Activated naive CD8-positive, alpha-beta T cell (primary cell): ENCODE measurements around the gene SGK2.
"Not testable (repeated sequence)": the region's sequence is repeated elsewhere in the genome, so short reads cannot be mapped to it uniquely, and the experiment has no call there.

Experiments used
- H3K27ac Mint-ChIP-seq: one replicate; pipeline ENCODE4 v1.8.0; 2021; ENCODE audit warnings: mixed read lengths
- H3K27me3 Mint-ChIP-seq: one replicate; pipeline ENCODE4 v1.8.0; 2021; ENCODE audit warnings: mixed read lengths
- H3K36me3 Mint-ChIP-seq: one replicate; pipeline ENCODE4 v1.8.0; 2021; ENCODE audit warnings: mixed read lengths
- H3K4me1 Mint-ChIP-seq: one replicate; pipeline ENCODE4 v1.8.0; 2021; ENCODE audit warnings: low read depth, mixed read lengths
- H3K4me3 Mint-ChIP-seq: one replicate; pipeline ENCODE4 v1.8.0; 2021; ENCODE audit warnings: mild to moderate bottlenecking, mixed read lengths
- H3K9me3 Mint-ChIP-seq: one replicate; pipeline ENCODE4 v1.8.0; 2021; ENCODE audit warnings: low read depth, mixed read lengths

The SGK2 gene

DNA sequence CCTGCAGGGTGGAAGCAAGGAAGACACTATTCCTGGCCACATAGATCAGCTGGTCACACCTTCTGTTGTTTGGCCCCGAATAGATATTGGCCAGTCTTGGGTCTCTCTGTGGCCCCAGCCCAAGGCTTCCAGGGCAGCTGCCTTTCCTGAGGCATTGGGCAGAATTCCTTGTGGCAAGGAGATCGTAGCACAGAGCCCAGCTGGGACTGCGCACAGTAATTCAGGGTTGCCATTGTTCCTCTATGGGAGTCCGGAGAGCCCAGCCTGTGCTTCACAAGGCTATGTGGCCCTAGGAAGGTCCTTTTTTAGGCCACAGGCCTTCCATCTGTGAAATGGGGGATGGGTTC is 6.9 kb downstream of the SGK2 start:
- Mint-ChIP-seq H3K9me3 (no peaks in the 10 kb centered on the region), H3K27ac (no peak overlapping the region), H3K36me3 (no peaks in the 10 kb centered on the region), H3K4me1 (no peaks in the 10 kb centered on the region), H3K27me3 (no peaks in the 10 kb centered on the region), H3K4me3 (no peak overlapping the region)

DNA sequence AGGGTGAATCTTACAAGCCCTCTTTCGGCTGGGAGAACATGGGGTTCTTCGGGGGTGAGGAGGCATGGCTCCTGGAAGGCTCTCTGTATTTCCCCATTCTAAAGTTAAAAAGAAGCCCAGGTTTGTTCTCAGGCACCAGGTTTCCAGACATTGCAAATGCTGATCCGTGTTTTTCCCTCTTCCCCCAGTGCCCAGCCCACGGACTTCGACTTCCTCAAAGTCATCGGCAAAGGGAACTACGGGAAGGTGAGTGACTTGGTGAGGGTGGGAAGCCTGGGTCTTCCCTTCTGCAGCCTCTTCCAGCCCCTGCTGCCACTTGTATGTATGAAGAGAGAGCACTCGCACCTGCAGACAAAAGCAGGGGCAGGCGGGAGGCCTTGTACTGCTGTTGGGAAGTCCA is 8.7 kb downstream of the SGK2 start:
- no peaks in the 10 kb centered on the region for H3K36me3 Mint-ChIP-seq
- H3K27me3 Mint-ChIP-seq = no peaks in the 10 kb centered on the region
- H3K4me3 Mint-ChIP-seq = no peak overlapping the region
- no peak overlapping the region for H3K27ac Mint-ChIP-seq
- no peaks in the 10 kb centered on the region for H3K4me1 Mint-ChIP-seq
- H3K9me3 Mint-ChIP-seq = no peaks in the 10 kb centered on the region

DNA sequence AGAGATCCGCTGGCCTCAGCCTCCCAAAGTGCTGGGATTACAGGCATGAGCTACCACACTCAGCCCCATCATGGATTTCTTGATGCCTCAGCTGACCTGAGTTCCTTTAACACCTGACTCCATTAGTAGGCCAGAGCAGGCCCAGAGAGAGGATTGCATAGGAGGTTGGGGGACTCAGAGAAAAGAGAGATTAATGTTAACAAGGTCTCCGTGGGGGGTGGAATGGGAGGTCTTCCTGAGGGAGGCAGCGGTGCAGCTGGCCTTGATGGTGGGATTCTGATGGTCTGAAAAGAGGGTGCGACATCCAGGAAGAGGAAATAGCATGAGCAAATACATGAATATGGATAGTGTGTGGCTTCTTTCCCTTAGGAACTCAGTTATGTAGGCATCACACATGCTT is 9.9 kb downstream of the SGK2 start:
- no peak overlapping the region for H3K4me3 Mint-ChIP-seq
- no peaks in the 10 kb centered on the region for H3K4me1 Mint-ChIP-seq
- no peaks in the 10 kb centered on the region for H3K36me3 Mint-ChIP-seq
- H3K27me3 Mint-ChIP-seq = no peaks in the 10 kb centered on the region
- H3K27ac Mint-ChIP-seq = no peak overlapping the region
- no peaks in the 10 kb centered on the region for H3K9me3 Mint-ChIP-seq

DNA sequence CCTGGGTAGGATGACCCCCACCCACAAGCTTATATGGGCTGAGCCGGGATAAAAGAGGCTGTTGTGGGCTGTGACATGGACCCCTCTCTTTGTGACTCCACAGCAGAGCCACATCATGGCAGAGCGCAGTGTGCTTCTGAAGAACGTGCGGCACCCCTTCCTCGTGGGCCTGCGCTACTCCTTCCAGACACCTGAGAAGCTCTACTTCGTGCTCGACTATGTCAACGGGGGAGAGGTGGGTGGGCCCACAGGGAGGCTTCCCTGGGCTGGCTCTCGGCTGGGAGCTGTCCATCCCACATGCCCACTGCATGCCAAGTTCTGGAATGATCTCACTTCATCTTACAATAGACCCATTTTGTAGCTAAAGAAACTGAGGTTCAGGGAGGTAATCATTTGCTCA is 10.5 kb downstream of the SGK2 start:
- no peak overlapping the region for H3K4me3 Mint-ChIP-seq
- H3K4me1 Mint-ChIP-seq = no peaks in the 10 kb centered on the region
- H3K27ac Mint-ChIP-seq = no peak overlapping the region
- no peaks in the 10 kb centered on the region for H3K36me3 Mint-ChIP-seq
- H3K9me3 Mint-ChIP-seq = no peaks in the 10 kb centered on the region
- no peaks in the 10 kb centered on the region for H3K27me3 Mint-ChIP-seq

DNA sequence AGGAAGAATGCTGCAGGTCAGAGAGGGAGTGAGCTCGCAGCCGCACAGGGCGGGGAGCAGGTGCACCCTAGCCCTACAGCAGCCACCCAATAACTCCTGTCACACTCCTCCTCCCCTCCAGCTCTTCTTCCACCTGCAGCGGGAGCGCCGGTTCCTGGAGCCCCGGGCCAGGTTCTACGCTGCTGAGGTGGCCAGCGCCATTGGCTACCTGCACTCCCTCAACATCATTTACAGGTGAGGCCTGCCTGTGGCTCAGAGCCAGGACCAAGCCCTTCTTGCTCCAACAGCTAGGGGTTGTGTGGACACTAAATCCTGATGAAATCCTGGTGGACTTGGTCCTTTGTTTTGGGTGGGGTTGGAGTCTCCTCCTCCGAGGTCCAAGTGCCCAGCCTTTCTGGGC is 11.7 kb downstream of the SGK2 start:
- Mint-ChIP-seq H3K27me3 (no peaks in the 10 kb centered on the region), H3K27ac (no peak overlapping the region), H3K4me1 (no peaks in the 10 kb centered on the region), H3K4me3 (no peak overlapping the region), H3K9me3 (no peaks in the 10 kb centered on the region), H3K36me3 (no peaks in the 10 kb centered on the region)

DNA sequence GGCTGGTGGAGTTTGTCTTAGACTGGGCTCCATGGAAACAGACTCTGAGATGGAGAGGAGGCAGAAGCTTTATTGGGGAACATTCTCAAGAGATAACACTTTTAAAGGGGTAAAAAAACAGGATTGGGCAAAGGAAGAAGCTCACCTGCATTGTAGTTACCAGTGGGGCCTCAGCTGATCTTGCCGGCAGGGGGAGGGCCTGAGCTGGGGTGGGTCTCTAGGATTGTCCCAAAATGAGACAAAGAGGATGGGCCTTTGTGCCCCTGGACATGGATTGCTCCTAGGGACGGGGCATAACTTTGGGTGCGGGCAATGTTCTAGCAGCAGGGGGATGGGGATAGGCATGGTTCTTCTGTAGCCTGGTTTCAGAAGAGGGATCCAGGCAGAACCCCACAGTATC is 12.5 kb downstream of the SGK2 start:
- no peak overlapping the region for H3K4me3 Mint-ChIP-seq
- H3K9me3 Mint-ChIP-seq = no peaks in the 10 kb centered on the region
- H3K27ac Mint-ChIP-seq = no peak overlapping the region

DNA sequence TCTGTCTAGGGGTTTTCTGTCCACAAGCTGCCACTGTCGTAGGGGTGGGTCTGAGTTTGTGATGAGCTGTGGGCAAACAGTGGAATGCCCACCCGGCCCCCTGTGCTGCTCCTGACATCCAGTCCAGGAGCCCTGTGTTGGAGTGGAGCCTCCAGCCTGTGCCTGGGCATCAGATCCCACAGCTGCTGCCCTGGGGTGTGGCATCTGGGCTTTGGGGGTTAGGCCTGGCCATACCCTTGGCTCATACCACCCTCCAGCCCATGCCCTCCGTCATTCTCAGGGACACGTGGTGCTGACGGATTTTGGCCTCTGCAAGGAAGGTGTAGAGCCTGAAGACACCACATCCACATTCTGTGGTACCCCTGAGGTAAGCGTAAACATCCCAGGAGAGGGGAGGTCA is 12.9 kb downstream of the SGK2 start:
- Mint-ChIP-seq H3K9me3 (no peaks in the 10 kb centered on the region), H3K27ac (no peak overlapping the region), H3K27me3 (no peaks in the 10 kb centered on the region), H3K4me3 (no peak overlapping the region), H3K36me3 (no peaks in the 10 kb centered on the region), H3K4me1 (no peaks in the 10 kb centered on the region)

More for the DNA sequence above, 12.5 kb downstream of the SGK2 start:
- Mint-ChIP-seq H3K36me3 (no peaks in the 10 kb centered on the region), H3K4me1 (no peaks in the 10 kb centered on the region), H3K27me3 (no peaks in the 10 kb centered on the region)

DNA sequence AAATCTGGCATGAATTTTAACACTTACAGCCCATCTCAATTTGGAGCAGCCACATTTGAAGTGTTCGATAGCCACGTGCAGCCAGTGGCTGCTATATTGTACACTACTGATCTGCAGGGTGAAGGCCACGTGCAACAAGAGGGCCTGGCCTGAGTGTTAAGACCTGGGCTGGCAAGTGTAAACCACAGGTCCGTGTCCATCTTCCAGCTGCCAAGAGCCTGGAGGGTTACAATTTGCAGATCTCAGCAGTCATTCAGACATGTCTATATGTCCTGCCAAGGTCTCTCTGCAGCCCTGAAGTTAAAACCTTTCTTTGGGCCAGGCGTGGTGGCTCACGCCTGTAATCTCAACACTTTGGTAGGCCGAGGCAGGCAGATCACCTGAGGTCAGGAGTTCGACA is 14.1 kb downstream of the SGK2 start:
- Mint-ChIP-seq H3K27ac (no peak overlapping the region), H3K9me3 (no peaks in the 10 kb centered on the region), H3K4me3 (no peak overlapping the region), H3K27me3 (no peaks in the 10 kb centered on the region), H3K4me1 (no peaks in the 10 kb centered on the region), H3K36me3 (no peaks in the 10 kb centered on the region)

DNA sequence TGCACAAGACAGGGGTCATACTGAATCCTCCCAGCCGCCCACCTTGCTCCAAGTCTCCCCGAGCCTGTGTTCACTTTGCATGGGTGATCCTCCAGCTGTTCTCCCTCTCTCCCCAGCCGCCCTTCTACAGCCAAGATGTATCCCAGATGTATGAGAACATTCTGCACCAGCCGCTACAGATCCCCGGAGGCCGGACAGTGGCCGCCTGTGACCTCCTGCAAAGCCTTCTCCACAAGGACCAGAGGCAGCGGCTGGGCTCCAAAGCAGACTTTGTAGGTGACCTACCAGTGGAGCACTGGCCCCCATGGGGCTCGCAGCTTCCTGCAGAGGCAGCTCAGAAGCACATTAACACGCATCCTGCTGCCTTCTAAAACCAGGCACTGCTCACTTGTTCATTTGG is 17.3 kb downstream of the SGK2 start:
- H3K27me3 Mint-ChIP-seq = no peaks in the 10 kb centered on the region
- no peaks in the 10 kb centered on the region for H3K4me1 Mint-ChIP-seq
- H3K9me3 Mint-ChIP-seq = no peaks in the 10 kb centered on the region
- H3K36me3 Mint-ChIP-seq = no peaks in the 10 kb centered on the region
- H3K27ac Mint-ChIP-seq = no peak overlapping the region
- no peak overlapping the region for H3K4me3 Mint-ChIP-seq

DNA sequence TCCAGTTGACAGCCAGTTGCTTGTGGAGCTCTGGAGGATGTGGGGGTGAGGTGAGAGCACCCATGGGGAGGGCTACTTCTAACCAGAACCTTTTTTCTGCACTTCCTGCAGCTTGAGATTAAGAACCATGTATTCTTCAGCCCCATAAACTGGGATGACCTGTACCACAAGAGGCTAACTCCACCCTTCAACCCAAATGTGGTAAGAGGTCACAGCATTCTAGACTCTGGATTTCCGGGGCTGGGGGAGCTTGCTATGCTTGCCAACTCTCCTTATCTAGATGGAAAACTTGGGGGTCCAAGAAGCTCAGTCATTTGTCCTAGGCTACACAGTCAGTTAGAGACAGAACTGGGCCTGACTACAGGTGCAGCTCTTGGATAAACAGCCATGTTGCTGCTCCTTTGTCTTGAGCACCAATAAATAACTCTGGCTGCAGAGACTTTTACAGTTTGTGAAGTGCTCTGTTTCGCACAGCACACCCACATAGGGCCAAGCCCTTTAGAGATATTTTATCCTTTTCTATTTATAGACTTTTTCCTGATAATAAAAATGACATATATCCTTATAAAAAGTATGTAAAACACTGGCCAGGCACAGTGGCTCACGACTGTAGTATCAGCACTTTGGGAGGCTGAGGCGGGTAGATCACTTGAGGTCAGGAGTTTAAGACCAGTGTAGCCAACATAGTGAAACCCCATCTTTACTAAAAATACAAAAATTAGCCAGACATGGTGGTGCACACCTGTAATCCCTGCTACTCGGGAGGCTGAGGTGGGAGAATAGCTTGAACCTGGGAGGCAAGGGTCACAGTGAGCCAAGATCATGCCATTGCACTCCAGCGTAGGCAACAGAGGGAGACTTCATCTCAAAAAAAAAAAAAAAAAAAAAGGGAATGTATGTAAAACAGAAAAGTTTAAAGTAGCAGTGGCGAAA is 21.3 kb downstream of the SGK2 start:
- Mint-ChIP-seq H3K4me1 (no peaks in the 10 kb centered on the region), H3K9me3 (no peaks in the 10 kb centered on the region), H3K36me3 (no peaks in the 10 kb centered on the region), H3K27ac (no peak overlapping the region), H3K27me3 (no peaks in the 10 kb centered on the region), H3K4me3 (no peak overlapping the region)

DNA sequence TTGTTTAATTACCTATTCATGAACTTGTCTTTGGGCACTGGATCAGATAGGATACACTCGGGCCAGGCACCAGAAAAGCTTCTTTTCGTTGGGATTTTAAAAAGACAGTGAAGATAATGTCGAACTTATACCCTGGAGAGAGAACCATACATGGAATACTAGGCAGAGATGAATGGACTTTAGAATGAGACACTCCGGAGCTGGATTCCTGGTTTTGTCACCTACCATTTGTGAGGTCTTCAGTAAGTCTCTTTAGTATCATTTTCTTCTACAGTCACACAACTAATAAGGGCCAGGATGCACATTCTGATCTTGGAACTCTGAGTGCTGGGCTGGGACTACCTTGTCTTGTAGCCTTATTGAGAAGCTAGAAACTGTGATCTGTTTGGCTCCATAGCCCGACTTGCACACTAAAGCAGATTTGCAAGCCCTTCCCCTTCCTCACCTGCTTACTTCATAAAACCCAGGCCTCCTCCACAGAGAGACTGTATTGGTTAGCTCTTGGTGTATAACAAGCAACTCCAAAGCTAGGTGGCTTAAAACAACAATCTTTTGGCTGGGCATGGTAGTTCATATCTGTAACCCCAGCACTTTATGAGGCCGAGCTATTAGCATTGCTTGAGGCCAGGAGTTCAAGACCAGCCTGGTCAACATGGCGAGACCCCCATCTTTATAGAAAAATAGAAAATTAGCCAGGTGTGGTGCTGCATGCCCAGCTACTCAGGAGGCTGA is 24.5 kb downstream of the SGK2 start:
- H3K4me3 Mint-ChIP-seq = no peak overlapping the region
- H3K36me3 Mint-ChIP-seq = no peaks in the 10 kb centered on the region
- H3K27me3 Mint-ChIP-seq = peaks cover 2% of the 10 kb centered on the region
- H3K4me1 Mint-ChIP-seq = no peaks in the 10 kb centered on the region
- H3K27ac Mint-ChIP-seq = no peak overlapping the region
- H3K9me3 Mint-ChIP-seq = no peaks in the 10 kb centered on the region

DNA sequence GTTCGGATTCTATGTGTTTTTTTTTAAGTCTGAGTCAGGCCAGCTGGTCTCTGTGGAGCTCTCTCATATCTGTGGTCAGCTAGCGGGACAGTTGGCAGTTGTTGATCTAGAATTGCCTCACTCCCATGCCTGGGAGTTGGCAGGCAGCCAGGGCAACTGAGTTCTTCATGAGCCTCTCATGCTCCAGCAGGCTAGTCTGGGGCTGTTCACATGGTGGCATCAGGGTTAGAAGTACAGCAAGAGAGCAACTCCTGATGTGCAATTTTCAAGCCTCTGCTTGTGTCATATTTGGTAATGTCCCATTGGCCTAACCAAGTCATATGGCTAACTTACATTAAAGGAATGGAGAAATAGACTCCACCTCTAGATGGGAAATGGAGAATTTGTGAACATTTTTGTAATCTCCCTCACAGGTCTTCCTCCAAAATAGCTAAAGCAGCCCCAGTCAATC is 25.2 kb downstream of the SGK2 start:
- Mint-ChIP-seq H3K27me3 (peaks cover 2% of the 10 kb centered on the region), H3K9me3 (no peaks in the 10 kb centered on the region), H3K4me1 (no peaks in the 10 kb centered on the region), H3K27ac (no peak overlapping the region), H3K36me3 (no peaks in the 10 kb centered on the region), H3K4me3 (no peak overlapping the region)

DNA sequence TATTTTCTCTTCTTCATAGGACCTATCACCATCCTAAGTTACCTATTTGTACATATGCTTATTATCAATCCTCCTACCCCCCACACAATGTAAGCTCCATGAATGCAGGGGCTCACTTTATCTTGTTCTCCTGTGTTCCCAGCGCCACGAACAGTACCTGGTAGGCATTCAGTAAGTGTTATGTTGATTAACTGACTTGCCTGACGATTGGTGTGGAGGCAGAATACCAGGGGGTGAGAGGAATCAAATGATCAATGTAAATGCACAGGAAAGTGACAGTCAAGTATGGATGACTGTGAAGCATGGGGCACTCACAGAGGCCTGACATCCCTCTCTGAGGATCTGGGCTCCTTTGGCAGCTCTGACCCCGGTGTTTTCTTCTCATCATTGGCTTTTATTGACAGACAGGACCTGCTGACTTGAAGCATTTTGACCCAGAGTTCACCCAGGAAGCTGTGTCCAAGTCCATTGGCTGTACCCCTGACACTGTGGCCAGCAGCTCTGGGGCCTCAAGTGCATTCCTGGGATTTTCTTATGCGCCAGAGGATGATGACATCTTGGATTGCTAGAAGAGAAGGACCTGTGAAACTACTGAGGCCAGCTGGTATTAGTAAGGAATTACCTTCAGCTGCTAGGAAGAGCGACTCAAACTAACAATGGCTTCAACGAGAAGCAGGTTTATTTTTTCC is 25.8 kb downstream of the SGK2 start:
- Mint-ChIP-seq H3K36me3 (no peaks in the 10 kb centered on the region), H3K27ac (no peak overlapping the region), H3K4me3 (no peak overlapping the region), H3K9me3 (no peaks in the 10 kb centered on the region), H3K27me3 (peaks cover 2% of the 10 kb centered on the region), H3K4me1 (no peaks in the 10 kb centered on the region)

DNA sequence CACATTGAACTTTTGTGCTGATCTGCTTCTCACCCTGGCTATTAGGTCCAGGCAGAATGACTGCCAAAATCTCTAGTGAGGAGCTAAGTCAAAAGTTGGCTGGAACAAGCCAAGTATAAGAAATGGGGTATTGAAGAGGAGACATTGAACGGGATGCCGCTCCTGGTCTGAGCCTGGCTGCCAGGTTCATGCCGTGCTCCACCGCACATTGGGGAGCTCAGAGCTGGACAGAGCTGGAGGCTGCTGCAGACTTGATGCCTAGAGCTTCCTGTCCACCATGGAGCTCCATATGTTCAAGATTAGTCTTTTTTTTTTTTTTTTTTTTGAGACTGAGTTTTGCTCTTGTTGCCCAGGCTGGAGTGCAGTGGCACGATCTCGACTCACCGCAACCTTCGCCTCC is 27.8 kb downstream of the SGK2 start:
- Mint-ChIP-seq H3K4me3 (no peak overlapping the region), H3K9me3 (no peaks in the 10 kb centered on the region), H3K36me3 (no peaks in the 10 kb centered on the region), H3K27ac (no peak overlapping the region), H3K27me3 (peaks cover 2% of the 10 kb centered on the region), H3K4me1 (peaks cover 12% of the 10 kb centered on the region)

DNA sequence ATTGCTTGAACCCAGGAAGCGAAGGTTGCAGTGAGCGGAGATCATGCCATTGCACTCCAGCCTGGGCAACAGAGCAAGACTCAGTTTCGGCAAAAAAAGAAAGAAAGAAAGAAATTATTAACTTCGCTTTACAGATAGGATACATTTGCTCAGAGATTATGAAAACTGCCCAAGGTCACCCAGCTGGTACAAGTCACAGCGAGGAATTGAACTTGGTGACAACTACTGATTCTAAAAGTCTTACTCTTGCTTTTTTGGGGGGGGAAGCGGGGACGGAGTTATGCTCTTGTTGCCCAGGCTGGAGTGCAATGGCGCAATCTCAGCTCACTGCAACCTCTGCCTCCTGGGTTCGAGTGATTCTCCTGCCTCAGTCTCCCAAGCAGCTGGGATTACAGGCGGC is 29.7 kb downstream of the SGK2 start:
- not testable (repeated sequence) for H3K4me3 Mint-ChIP-seq, H3K27me3 Mint-ChIP-seq, H3K27ac Mint-ChIP-seq, H3K36me3 Mint-ChIP-seq, H3K9me3 Mint-ChIP-seq
- H3K4me1 Mint-ChIP-seq = peaks cover 13% of the 10 kb centered on the region
